GM19397 (cell line): Measurements from ENCODE around the gene EEF1AKMT3.
A peak's percentile ranks its signal among the peaks of the same experiment; 100 is the strongest.

Experiments
- ATAC-seq: cut with Tn5 transposase; IDR thresholded peaks from one replicate; pipeline ENCODE4 v1.9.1; 2021; ENCODE audit warnings: mild to moderate bottlenecking, moderate library complexity; ENCODE audit not compliant: unreplicated experiment

The EEF1AKMT3 gene

DNA sequence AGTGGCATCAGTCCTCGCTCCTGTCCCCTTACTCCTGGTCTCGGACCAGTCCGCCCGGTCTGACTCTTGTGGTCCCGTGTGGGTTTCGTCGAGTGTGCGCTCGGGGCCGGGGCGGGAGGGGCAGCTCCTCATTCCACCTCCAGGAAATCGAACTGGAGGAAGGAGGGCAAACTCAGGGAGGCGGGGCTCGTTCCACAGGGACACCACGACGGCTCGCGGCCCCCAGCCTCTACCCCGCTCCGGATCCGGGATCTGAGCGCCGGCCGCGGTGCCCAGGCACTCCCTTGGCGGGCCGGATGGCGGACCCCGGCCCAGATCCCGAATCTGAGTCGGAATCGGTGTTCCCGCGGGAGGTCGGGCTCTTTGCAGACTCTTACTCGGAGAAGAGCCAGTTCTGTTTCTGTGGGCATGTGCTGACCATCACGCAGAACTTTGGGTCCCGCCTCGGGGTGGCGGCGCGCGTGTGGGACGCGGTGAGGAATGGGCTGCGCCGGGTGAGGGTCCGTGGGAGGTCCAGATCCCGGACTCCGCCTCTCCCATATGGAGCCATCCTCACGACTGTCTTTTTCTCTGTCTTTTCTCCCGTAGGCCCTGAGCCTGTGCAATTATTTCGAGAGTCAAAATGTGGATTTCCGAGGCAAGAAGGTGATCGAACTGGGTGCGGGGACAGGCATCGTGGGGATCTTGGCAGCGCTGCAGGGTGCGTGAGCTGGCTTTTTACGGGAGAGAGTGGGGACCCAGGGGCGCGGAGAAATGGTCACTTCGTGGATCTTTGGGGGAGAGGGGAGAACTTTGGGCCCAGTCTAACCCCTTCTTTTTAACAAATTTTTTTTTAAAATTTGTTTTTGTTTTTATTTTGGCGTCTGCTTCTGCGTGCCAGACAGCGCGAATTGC, at the start of gene EEF1AKMT3:
Gene EEF1AKMT3 (plus strand): TSS at position 186 of the 894 bp plus-strand sequence. CDS start 111 bp downstream, at position 297.
- ATAC-seq: peak; percentile 28

GRCh38 chr12:57722716-57723629, 49.4 kb upstream of the EEF1AKMT3 start:
- ATAC-seq: no peak

DNA sequence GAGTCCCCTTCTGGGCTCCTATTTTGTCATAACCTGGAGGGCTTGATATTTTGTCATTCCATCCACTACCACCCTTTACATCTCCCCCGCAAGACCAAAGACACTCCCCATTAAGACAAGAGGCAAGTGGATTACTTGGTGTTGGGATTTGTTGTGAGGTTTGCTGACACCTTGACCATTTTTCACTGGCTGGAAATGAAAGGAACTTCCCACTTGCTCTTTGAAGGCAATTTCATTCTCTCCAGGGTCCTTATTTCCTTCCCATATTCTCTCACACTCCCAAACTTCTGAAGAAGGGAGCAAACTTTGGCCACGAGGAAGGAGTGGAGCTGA, 48.8 kb upstream of the EEF1AKMT3 start:
- no peak for ATAC-seq

DNA sequence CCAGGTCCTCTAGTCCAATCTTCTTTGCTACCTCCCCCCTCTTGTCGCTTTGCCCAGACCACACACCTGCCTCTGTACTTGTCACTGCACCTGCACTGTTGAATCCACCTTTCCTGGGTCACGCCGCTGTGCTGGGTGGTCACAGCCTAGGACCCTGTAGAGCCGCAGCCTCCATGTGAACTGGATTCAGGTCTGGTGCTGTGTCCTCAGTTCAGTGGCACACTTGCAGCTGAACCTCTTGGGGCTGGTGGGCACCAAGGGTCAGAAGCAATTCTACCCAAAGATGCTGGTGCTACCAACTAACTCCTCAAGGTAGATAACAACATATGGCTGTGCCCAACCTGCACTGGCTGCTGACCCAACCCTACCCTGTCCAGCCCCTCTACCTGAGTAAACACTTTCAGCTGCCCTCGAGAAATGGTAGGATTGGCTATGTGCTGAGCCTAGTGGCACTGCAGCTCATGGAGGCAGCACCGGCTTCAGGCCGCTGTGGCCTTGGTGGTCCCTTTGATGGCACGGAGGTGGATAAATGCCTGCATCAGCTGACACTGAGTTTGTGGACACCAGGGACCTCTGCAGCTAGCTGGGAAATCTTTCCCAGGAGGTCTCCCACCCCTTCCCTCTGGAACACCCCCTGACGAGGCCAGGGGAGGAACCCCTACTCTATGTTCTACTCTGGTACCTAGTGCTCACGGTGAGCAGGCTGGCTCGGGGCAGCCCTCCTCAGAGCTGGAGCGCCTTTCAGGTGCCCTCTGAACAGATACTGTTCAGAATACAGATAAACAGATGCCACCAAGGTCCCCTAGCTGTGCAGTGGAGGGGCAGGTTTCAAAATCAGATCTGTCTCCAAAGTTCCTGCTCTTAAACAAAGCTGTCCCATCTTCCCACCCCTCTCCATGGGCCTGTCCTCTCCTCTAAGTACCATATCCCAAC, 48.1 kb upstream of the EEF1AKMT3 start:
- ATAC-seq: no peak

- no peak for ATAC-seq
Measured at GRCh38 chr12:57724936-57725740, 47.3 kb upstream of the EEF1AKMT3 start.

DNA sequence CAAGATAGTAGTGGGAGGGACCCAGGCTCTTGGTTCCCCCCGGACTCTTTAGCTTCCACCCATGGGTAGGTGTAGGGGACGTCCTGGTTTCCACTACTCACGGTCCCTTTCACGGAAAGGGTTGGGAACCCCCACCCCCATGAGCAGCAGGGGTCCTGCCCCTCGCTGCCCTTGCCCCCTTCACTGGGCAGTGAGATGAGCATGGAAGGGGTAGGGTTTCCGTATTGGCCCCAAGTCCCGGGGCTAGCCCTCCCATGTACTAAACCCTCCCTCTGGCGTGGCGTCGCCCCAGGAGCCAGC, 46.6 kb upstream of the EEF1AKMT3 start:
- ATAC-seq: no peak

- ATAC-seq: no peak
Measured at GRCh38 chr12:57726151-57726883, 46.1 kb upstream of the EEF1AKMT3 start.

- no peak for ATAC-seq
Measured at GRCh38 chr12:57726884-57727757, 45.3 kb upstream of the EEF1AKMT3 start.

- no peak for ATAC-seq
Measured at GRCh38 chr12:57727758-57728395, 44.5 kb upstream of the EEF1AKMT3 start.

DNA sequence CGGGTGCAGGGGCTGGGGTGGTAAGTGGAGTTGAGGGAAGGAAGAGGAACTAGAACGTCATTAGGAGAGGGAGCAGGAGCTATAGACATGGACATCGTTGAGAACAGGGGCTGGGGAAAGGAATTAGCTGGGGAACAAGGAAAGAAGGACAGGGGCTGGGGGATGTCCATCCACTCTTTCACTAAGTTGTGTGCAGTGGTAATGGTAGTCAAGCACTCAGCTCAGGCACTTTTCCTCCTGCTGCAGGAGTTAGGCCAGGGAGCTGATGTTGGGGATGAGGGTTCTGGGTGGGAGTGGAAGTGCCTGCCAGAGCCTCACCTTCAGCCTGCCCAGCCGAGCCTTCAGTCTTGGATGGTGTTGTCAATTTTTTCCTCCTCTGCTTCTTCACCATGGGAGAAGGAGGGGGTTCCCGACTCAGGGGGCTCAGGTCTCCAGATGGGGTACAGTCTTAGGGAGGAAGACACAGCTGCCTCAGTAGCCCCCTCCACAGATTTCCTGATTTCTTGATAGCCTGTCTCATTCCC, 43.0 kb upstream of the EEF1AKMT3 start:
- no peak for ATAC-seq

- no peak for ATAC-seq
Measured at GRCh38 chr12:57730336-57731067, 41.9 kb upstream of the EEF1AKMT3 start.

GRCh38 chr12:57731411-57732080, 40.9 kb upstream of the EEF1AKMT3 start:
- ATAC-seq: no peak

DNA sequence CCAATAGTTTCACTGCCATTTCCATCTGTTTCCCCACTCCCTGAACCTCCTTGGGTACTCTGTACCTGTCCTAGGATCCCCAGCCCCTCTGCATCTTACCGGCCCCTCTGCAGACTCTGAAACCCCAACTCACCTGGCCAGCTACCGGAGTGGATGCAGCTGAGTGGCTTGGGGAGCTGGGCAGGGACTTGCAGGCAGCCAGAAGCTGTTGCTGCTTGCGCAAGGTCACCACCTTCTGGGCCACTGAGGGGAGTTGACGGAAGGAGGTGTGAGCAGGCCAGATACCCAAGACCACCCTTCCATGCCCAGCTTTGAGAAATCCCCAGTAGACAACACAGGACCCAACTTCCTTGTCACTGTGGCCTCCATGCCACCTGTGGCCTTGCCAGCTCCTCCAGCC, 40.1 kb upstream of the EEF1AKMT3 start:
- no peak for ATAC-seq

DNA sequence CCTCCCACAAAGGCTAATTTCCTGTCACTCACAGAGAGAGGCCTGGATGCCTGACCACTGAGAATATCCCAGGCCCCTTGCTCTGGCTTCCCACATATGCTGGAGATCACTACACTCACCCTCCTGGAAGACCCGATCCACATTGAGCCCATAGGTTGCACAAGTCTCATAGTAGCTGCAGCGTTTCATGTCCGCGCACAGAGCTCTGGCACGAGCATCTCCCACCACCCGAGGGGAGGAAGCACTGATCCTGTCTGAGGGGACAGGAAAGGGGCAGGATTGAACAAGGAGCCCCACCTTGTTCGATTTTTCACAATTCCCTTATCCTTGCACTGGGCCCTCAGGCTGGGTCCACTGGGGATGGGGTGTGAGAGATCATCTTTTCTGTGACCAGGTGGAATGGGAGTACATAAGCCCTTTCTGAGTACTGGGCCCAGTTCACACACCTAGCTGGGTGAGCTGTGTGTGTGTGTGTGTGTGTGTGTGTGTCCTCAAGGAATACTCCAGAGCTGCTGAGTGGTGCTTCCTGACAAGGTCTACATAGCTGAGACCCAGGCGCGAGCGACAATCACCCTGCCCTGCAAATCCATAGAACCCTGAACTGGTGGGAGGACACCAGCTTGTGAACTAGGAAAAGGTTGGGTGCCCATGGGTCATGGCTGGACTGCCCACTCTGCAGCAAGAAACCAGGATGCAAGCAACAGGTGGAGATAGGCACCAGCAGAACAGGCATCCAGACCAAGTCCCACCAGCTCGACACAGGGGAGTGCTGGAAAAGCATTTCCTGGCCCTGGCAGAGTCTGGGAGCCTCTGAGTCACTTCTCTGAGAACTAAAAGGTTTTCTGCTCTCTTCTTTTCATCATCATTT, 39.5 kb upstream of the EEF1AKMT3 start:
- ATAC-seq: no peak

DNA sequence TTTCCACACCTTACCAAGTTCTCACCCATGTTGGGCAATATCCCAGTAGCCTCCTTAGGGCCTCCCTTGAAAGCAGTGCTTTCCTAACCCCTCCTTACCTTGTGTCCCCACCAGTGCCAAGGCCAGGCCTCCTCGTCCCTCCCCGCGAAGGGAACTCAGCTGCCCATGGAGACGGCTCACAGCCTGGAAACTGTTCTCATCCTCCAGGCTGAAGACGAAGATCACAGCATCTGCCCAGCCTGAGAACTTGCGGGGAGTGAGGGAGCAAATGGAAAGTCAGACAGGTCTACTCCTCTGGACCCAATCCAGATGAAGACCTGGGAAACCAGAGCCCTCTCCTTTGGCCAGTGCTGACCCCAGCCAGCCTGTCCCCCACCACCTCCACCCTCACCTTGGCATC, 38.5 kb upstream of the EEF1AKMT3 start:
- ATAC-seq: no peak

- ATAC-seq: no peak
Measured at GRCh38 chr12:57734591-57734990, 37.8 kb upstream of the EEF1AKMT3 start.
